ENCODE measurements around the gene TENT5D. TPM values are rescaled to one million over a fixed set of nuclear protein-coding genes. Genes with fewer than 3 reads are reported as not detected.
A peak's percentile ranks its signal among the peaks of the same experiment; 100 is the strongest.
"Not testable (repeated sequence)": the region's sequence is repeated elsewhere in the genome, so short reads cannot be mapped to it uniquely, and the experiment has no call there.

TENT5D gene
- 0.03 TPM for polyA plus RNA-seq (2013)

- no peak for DNase-seq
- Histone ChIP-seq H3K4me3 (ENCODE audit: control insufficient read depth in 1 of 7, extremely low read depth in 1 of 7, insufficient read depth in 4 of 7, low read depth in 2 of 7, low read length in 6 of 7) (no peak within 1 kb of the TSS), H3K4me1 (ENCODE audit: control extremely low read depth in 1 of 4, control insufficient read depth in 4 of 4, insufficient read depth in 4 of 4, low read length in 3 of 4) (no peaks in the 10 kb centered on the region), H3K27ac (ENCODE audit: insufficient read depth in 1 of 2, low read depth in 1 of 2, low read length in 2 of 2, poor library complexity in 1 of 2, severe bottlenecking in 2 of 2) (no peak within 1 kb of the TSS), H3K36me3 (ENCODE audit: control insufficient read depth in 4 of 4, insufficient read depth in 4 of 4, low read length in 3 of 4) (no peaks in the 10 kb centered on the region), H3K27me3 (replicated peaks in 2 of 5; ENCODE audit: control insufficient read depth in 4 of 5, insufficient read depth in 5 of 5, low read length in 4 of 5) (no peaks in the 10 kb centered on the region), H3K9me3 (ENCODE audit: control extremely low read depth in 1 of 5, control insufficient read depth in 4 of 5, insufficient read depth in 2 of 5, low read depth in 1 of 5, low read length in 4 of 5) (peaks cover 0 to 2% (median 0%) of the 10 kb centered on the region in 5 experiments)
- CTCF ChIA-PET: no interaction called here
- POLR2A ChIA-PET: no interaction called here
These were observed at the start of gene TENT5D for GRCh38 chrX:80420147-80420546. TSS of gene TENT5D (plus strand) at chrX:80420447. CDS start at chrX:80442540, 22,093 bp downstream.

- H3K4me1 ChIP-seq (ENCODE audit: control extremely low read depth in 1 of 4, control insufficient read depth in 4 of 4, insufficient read depth in 4 of 4, low read length in 3 of 4); H3K27ac ChIP-seq (ENCODE audit: insufficient read depth in 1 of 2, low read depth in 1 of 2, low read length in 2 of 2, poor library complexity in 1 of 2, severe bottlenecking in 2 of 2); POLR2A ChIA-PET; H3K36me3 ChIP-seq (ENCODE audit: control insufficient read depth in 4 of 4, insufficient read depth in 4 of 4, low read length in 3 of 4); H3K9me3 ChIP-seq (ENCODE audit: control extremely low read depth in 1 of 5, control insufficient read depth in 4 of 5, insufficient read depth in 2 of 5, low read depth in 1 of 5, low read length in 4 of 5); DNase-seq; H3K4me3 ChIP-seq (ENCODE audit: control insufficient read depth in 1 of 7, extremely low read depth in 1 of 7, insufficient read depth in 4 of 7, low read depth in 2 of 7, low read length in 6 of 7); H3K27me3 ChIP-seq (replicated peaks in 2 of 5; ENCODE audit: control insufficient read depth in 4 of 5, insufficient read depth in 5 of 5, low read length in 4 of 5); CTCF ChIA-PET: not testable (repeated sequence)
- WGBS (ENCODE audit: insufficient coverage): no CpG with 5 or more reads among the region's 1 CpG
These were observed 34.6 kb upstream of the TENT5D start for GRCh38 chrX:80385651-80386050.

- Histone ChIP-seq H3K27ac (ENCODE audit: insufficient read depth in 1 of 2, low read depth in 1 of 2, low read length in 2 of 2, poor library complexity in 1 of 2, severe bottlenecking in 2 of 2) (no peak overlapping the region), H3K4me1 (ENCODE audit: control extremely low read depth in 1 of 4, control insufficient read depth in 4 of 4, insufficient read depth in 4 of 4, low read length in 3 of 4) (no peaks in the 10 kb centered on the region), H3K4me3 (ENCODE audit: control insufficient read depth in 1 of 7, extremely low read depth in 1 of 7, insufficient read depth in 4 of 7, low read depth in 2 of 7, low read length in 6 of 7) (no peak overlapping the region), H3K27me3 (replicated peaks in 2 of 5; ENCODE audit: control insufficient read depth in 4 of 5, insufficient read depth in 5 of 5, low read length in 4 of 5) (no peaks in the 10 kb centered on the region), H3K9me3 (ENCODE audit: control extremely low read depth in 1 of 5, control insufficient read depth in 4 of 5, insufficient read depth in 2 of 5, low read depth in 1 of 5, low read length in 4 of 5) (peaks cover 0 to 1% (median 0%) of the 10 kb centered on the region in 5 experiments), H3K36me3 (ENCODE audit: control insufficient read depth in 4 of 4, insufficient read depth in 4 of 4, low read length in 3 of 4) (no peaks in the 10 kb centered on the region)
- ChIA-PET CTCF (no interaction called here), POLR2A (no interaction called here)
- 100% methylated on average over 1 of the region's 1 CpG for WGBS (ENCODE audit: insufficient coverage)
- DNase-seq: no peak
These were observed 32.0 kb upstream of the TENT5D start for GRCh38 chrX:80388206-80388605.

GRCh38 chrX:80412042-80412441 is 8.2 kb upstream of the TENT5D start:
- CTCF ChIA-PET: no interaction called here
- no peak for DNase-seq
- no peaks in the 10 kb centered on the region for H3K4me1 ChIP-seq (ENCODE audit: control extremely low read depth in 1 of 4, control insufficient read depth in 4 of 4, insufficient read depth in 4 of 4, low read length in 3 of 4)
- H3K36me3 ChIP-seq (ENCODE audit: control insufficient read depth in 4 of 4, insufficient read depth in 4 of 4, low read length in 3 of 4): no peaks in the 10 kb centered on the region
- WGBS (ENCODE audit: insufficient coverage): 81% methylated on average over 6 of the region's 6 CpGs
- POLR2A ChIA-PET: no interaction called here
- no peak overlapping the region for H3K27ac ChIP-seq (ENCODE audit: insufficient read depth in 1 of 2, low read depth in 1 of 2, low read length in 2 of 2, poor library complexity in 1 of 2, severe bottlenecking in 2 of 2)
- peaks cover 0 to 2% (median 0%) of the 10 kb centered on the region in 5 experiments for H3K9me3 ChIP-seq (ENCODE audit: control extremely low read depth in 1 of 5, control insufficient read depth in 4 of 5, insufficient read depth in 2 of 5, low read depth in 1 of 5, low read length in 4 of 5)
- H3K4me3 ChIP-seq (ENCODE audit: control insufficient read depth in 1 of 7, extremely low read depth in 1 of 7, insufficient read depth in 4 of 7, low read depth in 2 of 7, low read length in 6 of 7): no peak overlapping the region
- H3K27me3 ChIP-seq (replicated peaks in 2 of 5; ENCODE audit: control insufficient read depth in 4 of 5, insufficient read depth in 5 of 5, low read length in 4 of 5): no peaks in the 10 kb centered on the region

GRCh38 chrX:80423000-80423399 is 2.8 kb downstream of the TENT5D start:
- WGBS (ENCODE audit: insufficient coverage): 85% methylated on average over 3 of the region's 3 CpGs
- Histone ChIP-seq H3K36me3 (ENCODE audit: control insufficient read depth in 4 of 4, insufficient read depth in 4 of 4, low read length in 3 of 4) (no peaks in the 10 kb centered on the region), H3K9me3 (ENCODE audit: control extremely low read depth in 1 of 5, control insufficient read depth in 4 of 5, insufficient read depth in 2 of 5, low read depth in 1 of 5, low read length in 4 of 5) (no peaks in the 10 kb centered on the region), H3K4me1 (ENCODE audit: control extremely low read depth in 1 of 4, control insufficient read depth in 4 of 4, insufficient read depth in 4 of 4, low read length in 3 of 4) (no peaks in the 10 kb centered on the region), H3K27me3 (replicated peaks in 2 of 5; ENCODE audit: control insufficient read depth in 4 of 5, insufficient read depth in 5 of 5, low read length in 4 of 5) (no peaks in the 10 kb centered on the region), H3K27ac (ENCODE audit: insufficient read depth in 1 of 2, low read depth in 1 of 2, low read length in 2 of 2, poor library complexity in 1 of 2, severe bottlenecking in 2 of 2) (peak overlapping the region in 1 of 2 experiments; percentile 43), H3K4me3 (ENCODE audit: control insufficient read depth in 1 of 7, extremely low read depth in 1 of 7, insufficient read depth in 4 of 7, low read depth in 2 of 7, low read length in 6 of 7) (no peak overlapping the region)
- CTCF ChIA-PET: no interaction called here
- POLR2A ChIA-PET: no interaction called here
- no peak for DNase-seq

GRCh38 chrX:80423744-80424143 is 3.5 kb downstream of the TENT5D start:
- Histone ChIP-seq H3K36me3 (ENCODE audit: control insufficient read depth in 4 of 4, insufficient read depth in 4 of 4, low read length in 3 of 4) (no peaks in the 10 kb centered on the region), H3K4me3 (ENCODE audit: control insufficient read depth in 1 of 7, extremely low read depth in 1 of 7, insufficient read depth in 4 of 7, low read depth in 2 of 7, low read length in 6 of 7) (no peak overlapping the region), H3K9me3 (ENCODE audit: control extremely low read depth in 1 of 5, control insufficient read depth in 4 of 5, insufficient read depth in 2 of 5, low read depth in 1 of 5, low read length in 4 of 5) (no peaks in the 10 kb centered on the region), H3K27me3 (replicated peaks in 2 of 5; ENCODE audit: control insufficient read depth in 4 of 5, insufficient read depth in 5 of 5, low read length in 4 of 5) (no peaks in the 10 kb centered on the region), H3K27ac (ENCODE audit: insufficient read depth in 1 of 2, low read depth in 1 of 2, low read length in 2 of 2, poor library complexity in 1 of 2, severe bottlenecking in 2 of 2) (no peak overlapping the region), H3K4me1 (ENCODE audit: control extremely low read depth in 1 of 4, control insufficient read depth in 4 of 4, insufficient read depth in 4 of 4, low read length in 3 of 4) (no peaks in the 10 kb centered on the region)
- peak in 2 of 3 donors; percentile 5 to 44 for DNase-seq
- ChIA-PET CTCF (no interaction called here), POLR2A (no interaction called here)
- WGBS (ENCODE audit: insufficient coverage): 73% methylated on average over 2 of the region's 2 CpGs

- Histone ChIP-seq H3K36me3 (ENCODE audit: control insufficient read depth in 4 of 4, insufficient read depth in 4 of 4, low read length in 3 of 4) (no peaks in the 10 kb centered on the region), H3K4me3 (ENCODE audit: control insufficient read depth in 1 of 7, extremely low read depth in 1 of 7, insufficient read depth in 4 of 7, low read depth in 2 of 7, low read length in 6 of 7) (no peak overlapping the region), H3K27me3 (replicated peaks in 2 of 5; ENCODE audit: control insufficient read depth in 4 of 5, insufficient read depth in 5 of 5, low read length in 4 of 5) (no peaks in the 10 kb centered on the region), H3K9me3 (ENCODE audit: control extremely low read depth in 1 of 5, control insufficient read depth in 4 of 5, insufficient read depth in 2 of 5, low read depth in 1 of 5, low read length in 4 of 5) (no peaks in the 10 kb centered on the region), H3K27ac (ENCODE audit: insufficient read depth in 1 of 2, low read depth in 1 of 2, low read length in 2 of 2, poor library complexity in 1 of 2, severe bottlenecking in 2 of 2) (no peak overlapping the region), H3K4me1 (ENCODE audit: control extremely low read depth in 1 of 4, control insufficient read depth in 4 of 4, insufficient read depth in 4 of 4, low read length in 3 of 4) (no peaks in the 10 kb centered on the region)
- ChIA-PET CTCF (no interaction called here), POLR2A (no interaction called here)
- WGBS (ENCODE audit: insufficient coverage): 78% methylated on average over 1 of the region's 3 CpGs
- DNase-seq: peak; percentile 1 to 31 (median 7)
These were observed 10.7 kb downstream of the TENT5D start for GRCh38 chrX:80430826-80431504.
